GM12801 (cell line): ENCODE measurements around the gene GNAS.

ENCODE experiments used
- CTCF ChIP-seq: IDR thresholded peaks from one replicate; pipeline ENCODE4 v1.5.1; 2011; ENCODE audit warnings: control low read depth; ENCODE audit not compliant: insufficient read length; ENCODE audit errors: extremely low read depth

Gene GNAS

DNA sequence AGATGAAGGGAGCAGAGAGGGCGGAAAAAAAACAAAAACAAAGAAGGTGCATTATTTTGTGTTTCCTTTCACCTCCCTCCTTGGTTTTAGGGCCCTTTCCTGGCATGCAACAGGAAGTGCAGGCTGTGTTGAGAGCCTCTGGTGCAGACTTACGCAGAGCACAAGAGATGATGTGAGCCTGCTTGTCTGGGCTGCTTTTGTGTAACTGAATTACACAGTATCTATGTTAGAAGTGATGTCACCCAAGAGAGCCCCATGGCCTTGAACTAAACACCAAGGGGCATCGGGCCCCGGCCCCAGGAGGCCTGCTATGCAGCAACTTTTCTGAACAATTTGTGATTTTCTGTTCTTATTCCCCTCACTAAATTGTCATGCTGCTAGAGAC is 25.5 kb downstream of the GNAS start:
- TF ChIP-seq CTCF, result no peak

- TF ChIP-seq CTCF, result no peak
Observed at GRCh38 chr20:58878399-58878798, 25.9 kb downstream of the GNAS start.

- TF ChIP-seq CTCF, result no peak
Observed at GRCh38 chr20:58880441-58880840, 27.9 kb downstream of the GNAS start.

GRCh38 chr20:58880994-58881752 is 28.7 kb downstream of the GNAS start:
- no peak for TF ChIP-seq CTCF

GRCh38 chr20:58882704-58883089 is 30.2 kb downstream of the GNAS start:
- TF ChIP-seq CTCF, result no peak

GRCh38 chr20:58883241-58883691 is 30.8 kb downstream of the GNAS start:
- TF ChIP-seq CTCF, result no peak

- no peak for TF ChIP-seq CTCF
Observed at GRCh38 chr20:58884966-58885365, 32.5 kb downstream of the GNAS start.
